ENCODE results near the gene TGFA.
"Not testable (repeated sequence)": the region's sequence is repeated elsewhere in the genome, so short reads cannot be mapped to it uniquely, and the experiment has no call there.

TGFA gene

DNA sequence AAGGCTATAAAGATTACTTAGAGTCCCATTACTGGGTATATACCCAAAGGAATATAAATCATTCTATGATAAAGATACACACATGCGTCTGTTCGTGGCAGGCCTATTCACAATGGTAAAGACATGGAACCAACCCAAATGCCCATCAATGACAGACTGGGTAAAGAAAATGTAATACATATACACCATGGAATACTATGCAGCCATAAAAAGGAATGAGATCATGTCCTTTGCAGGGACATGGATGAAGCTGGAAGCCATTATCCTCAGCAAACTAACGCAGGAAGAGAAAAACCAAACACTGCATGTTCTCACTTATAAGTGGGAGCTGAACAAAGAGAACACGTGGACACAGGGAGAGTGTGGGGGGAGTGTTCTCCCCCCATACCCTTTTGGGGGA is 87.0 kb downstream of the TGFA start:
- not testable (repeated sequence) for H3K4me3 Mint-ChIP-seq; H3K27ac Mint-ChIP-seq; H3K9me3 Mint-ChIP-seq; DNase-seq (ENCODE audit: low spot score); H3K4me1 Mint-ChIP-seq (ENCODE audit: low read depth); H3K27me3 Mint-ChIP-seq (ENCODE audit: low read depth); H3K36me3 Mint-ChIP-seq (ENCODE audit: low read depth)

- DNase-seq (ENCODE audit: low spot score) = no peak
- H3K4me1 Mint-ChIP-seq (ENCODE audit: low read depth) = no peaks in the 10 kb centered on the region
- no peaks in the 10 kb centered on the region for H3K27me3 Mint-ChIP-seq (ENCODE audit: low read depth)
- no peak overlapping the region for H3K27ac Mint-ChIP-seq
- H3K36me3 Mint-ChIP-seq (ENCODE audit: low read depth) = no peaks in the 10 kb centered on the region
- H3K9me3 Mint-ChIP-seq = no peaks in the 10 kb centered on the region
- no peak overlapping the region for H3K4me3 Mint-ChIP-seq
These were observed 89.6 kb downstream of the TGFA start for GRCh38 chr2:70463997-70464396.

- DNase-seq (ENCODE audit: low spot score) = no peak
- Mint-ChIP-seq H3K9me3 (no peaks in the 10 kb centered on the region), H3K27ac (no peak overlapping the region), H3K4me1 (ENCODE audit: low read depth) (no peaks in the 10 kb centered on the region), H3K4me3 (no peak overlapping the region), H3K27me3 (ENCODE audit: low read depth) (peaks cover 2% of the 10 kb centered on the region), H3K36me3 (ENCODE audit: low read depth) (no peaks in the 10 kb centered on the region)
These were observed 90.0 kb downstream of the TGFA start for GRCh38 chr2:70463581-70463980.

DNA sequence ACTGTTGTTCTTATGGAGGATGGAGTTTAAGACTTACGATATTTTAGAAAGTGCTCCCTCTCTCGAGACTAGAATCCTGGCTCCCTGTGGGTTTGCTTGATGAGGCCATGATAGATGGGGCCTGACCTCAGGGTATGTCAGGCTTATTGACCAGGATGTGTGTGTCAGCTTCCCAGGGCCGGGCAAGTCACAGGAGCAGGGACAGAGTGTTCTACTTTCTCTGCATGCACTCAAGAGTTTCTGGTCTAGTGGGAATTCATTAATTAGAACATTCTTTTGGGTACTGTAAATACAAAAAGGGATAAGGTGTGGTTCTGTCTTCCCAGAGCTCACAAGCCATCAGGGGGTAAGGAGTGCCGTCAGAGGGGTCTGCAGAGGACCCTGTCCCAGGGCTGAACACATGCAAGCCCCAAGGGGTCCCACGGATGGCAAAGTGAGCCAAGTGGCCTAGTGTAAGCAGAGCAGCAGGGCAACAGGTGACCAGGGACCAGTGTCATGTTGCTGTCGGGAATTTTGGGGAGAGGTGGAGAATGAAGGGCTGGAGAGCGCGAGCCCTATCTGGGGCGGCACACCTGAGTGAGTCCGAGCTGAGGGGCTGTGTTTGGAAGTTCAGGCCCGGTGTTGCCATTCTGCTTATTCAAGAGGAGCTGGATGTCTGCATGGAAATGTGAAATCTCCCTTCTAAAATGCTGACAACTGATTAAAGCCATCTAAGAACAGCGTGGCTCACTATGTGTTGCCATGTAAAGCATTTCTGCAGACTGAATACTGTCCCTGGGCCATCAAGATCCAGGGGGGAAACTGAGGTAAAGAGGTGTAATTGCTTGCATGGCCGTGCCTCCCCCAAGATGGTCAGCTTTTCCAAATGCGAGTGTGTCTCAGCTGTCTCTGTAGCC is 91.4 kb downstream of the TGFA start:
- Mint-ChIP-seq H3K27me3 (ENCODE audit: low read depth) (peaks cover 7% of the 10 kb centered on the region), H3K9me3 (no peaks in the 10 kb centered on the region), H3K4me3 (no peak overlapping the region), H3K36me3 (ENCODE audit: low read depth) (no peaks in the 10 kb centered on the region), H3K4me1 (ENCODE audit: low read depth) (no peaks in the 10 kb centered on the region), H3K27ac (no peak overlapping the region)
- no peak for DNase-seq (ENCODE audit: low spot score)

DNA sequence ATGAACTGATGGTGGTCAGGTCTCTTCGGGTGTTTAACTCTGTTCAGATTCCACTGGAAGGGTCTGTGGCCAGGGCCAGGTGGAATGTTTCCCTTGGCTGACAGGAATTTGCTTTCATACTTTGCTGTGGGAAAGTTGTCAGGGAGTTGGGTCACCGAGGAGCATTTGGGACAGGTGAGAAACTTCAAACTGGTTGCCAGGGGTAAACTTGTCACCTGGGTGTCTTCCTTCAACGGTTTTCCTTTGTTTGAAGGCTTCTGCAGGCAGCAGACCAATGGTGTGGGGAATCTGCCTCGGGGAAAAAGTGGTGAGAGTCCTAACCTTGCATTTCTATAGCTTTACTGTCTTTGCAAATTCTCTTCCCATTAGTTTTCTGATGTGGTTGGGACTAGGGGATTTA is 92.2 kb downstream of the TGFA start:
- Mint-ChIP-seq H3K4me1 (ENCODE audit: low read depth) (peaks cover 4% of the 10 kb centered on the region), H3K4me3 (no peak overlapping the region), H3K27me3 (ENCODE audit: low read depth) (peaks cover 7% of the 10 kb centered on the region), H3K36me3 (ENCODE audit: low read depth) (no peaks in the 10 kb centered on the region), H3K27ac (no peak overlapping the region), H3K9me3 (no peaks in the 10 kb centered on the region)
- no peak for DNase-seq (ENCODE audit: low spot score)

GRCh38 chr2:70460333-70460732 is 93.3 kb downstream of the TGFA start:
- peaks cover 7% of the 10 kb centered on the region for H3K27me3 Mint-ChIP-seq (ENCODE audit: low read depth)
- H3K9me3 Mint-ChIP-seq = no peaks in the 10 kb centered on the region
- no peaks in the 10 kb centered on the region for H3K36me3 Mint-ChIP-seq (ENCODE audit: low read depth)
- no peak for DNase-seq (ENCODE audit: low spot score)
- H3K4me1 Mint-ChIP-seq (ENCODE audit: low read depth) = peaks cover 4% of the 10 kb centered on the region
- H3K4me3 Mint-ChIP-seq = no peak overlapping the region
- no peak overlapping the region for H3K27ac Mint-ChIP-seq

DNA sequence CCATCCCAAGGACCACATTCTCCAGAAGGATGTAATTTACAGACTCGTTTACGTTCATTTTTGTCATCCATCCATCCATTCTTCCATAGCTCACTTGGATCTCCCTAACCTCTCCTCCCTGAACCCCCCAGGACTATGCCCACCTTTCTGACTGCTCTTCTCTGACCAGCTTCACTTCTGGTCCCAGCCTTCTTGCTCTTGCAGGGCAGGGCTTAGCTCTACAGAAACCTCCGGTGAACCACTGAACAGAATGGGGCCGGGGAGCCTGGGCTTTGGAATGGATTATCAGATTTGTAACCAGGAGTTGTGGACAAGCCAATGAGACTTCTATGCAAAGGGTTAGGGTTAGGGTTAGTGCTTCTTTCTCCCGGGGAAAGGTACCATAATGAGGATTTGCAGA is 95.0 kb downstream of the TGFA start:
- peaks cover 4% of the 10 kb centered on the region for H3K4me1 Mint-ChIP-seq (ENCODE audit: low read depth)
- no peak for DNase-seq (ENCODE audit: low spot score)
- H3K27me3 Mint-ChIP-seq (ENCODE audit: low read depth) = peaks cover 7% of the 10 kb centered on the region
- H3K36me3 Mint-ChIP-seq (ENCODE audit: low read depth) = no peaks in the 10 kb centered on the region
- H3K4me3 Mint-ChIP-seq = no peak overlapping the region
- H3K9me3 Mint-ChIP-seq = no peaks in the 10 kb centered on the region
- no peak overlapping the region for H3K27ac Mint-ChIP-seq

- Mint-ChIP-seq H3K9me3 (no peaks in the 10 kb centered on the region), H3K4me3 (no peak overlapping the region), H3K36me3 (ENCODE audit: low read depth) (no peaks in the 10 kb centered on the region), H3K27me3 (ENCODE audit: low read depth) (peaks cover 8% of the 10 kb centered on the region), H3K27ac (no peak overlapping the region), H3K4me1 (ENCODE audit: low read depth) (peaks cover 4% of the 10 kb centered on the region)
- DNase-seq (ENCODE audit: low spot score) = no peak
These were observed 96.8 kb downstream of the TGFA start for GRCh38 chr2:70456585-70457495.

DNA sequence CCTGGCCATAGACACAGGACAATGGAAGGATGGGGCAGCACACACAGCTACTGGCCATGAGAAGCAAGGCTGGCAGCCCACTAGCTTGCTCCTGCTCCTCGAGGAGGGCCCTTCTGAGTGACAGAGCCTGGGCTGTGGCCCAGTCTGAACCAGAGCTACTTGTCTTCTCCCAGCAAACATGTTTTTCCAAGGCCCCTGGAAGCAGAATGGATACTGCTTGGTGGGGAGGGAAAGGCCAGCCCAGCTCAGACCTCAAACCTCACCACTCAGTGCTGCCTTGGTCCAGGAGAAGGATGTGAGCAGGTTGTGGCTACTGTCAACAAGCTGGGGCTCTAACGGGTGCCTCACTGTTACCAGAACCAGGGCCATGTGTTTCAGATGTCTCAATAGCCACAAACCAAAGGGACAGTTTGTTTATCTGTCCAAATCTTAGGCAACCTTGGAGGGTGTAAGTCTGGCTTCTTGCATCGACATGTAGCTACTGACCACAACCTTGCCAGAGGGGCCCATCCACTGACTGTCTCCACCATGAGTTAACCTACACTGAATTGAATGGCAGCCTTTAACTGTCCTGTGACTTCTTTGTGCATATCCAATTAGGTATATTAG is 98.6 kb downstream of the TGFA start:
- Mint-ChIP-seq H3K27me3 (ENCODE audit: low read depth) (peaks cover 8% of the 10 kb centered on the region), H3K4me3 (no peak overlapping the region), H3K27ac (no peak overlapping the region), H3K9me3 (no peaks in the 10 kb centered on the region), H3K36me3 (ENCODE audit: low read depth) (no peaks in the 10 kb centered on the region), H3K4me1 (ENCODE audit: low read depth) (peaks cover 4% of the 10 kb centered on the region)
- no peak for DNase-seq (ENCODE audit: low spot score)

- peaks cover 2% of the 10 kb centered on the region for H3K27me3 Mint-ChIP-seq (ENCODE audit: low read depth)
- H3K4me3 Mint-ChIP-seq = no peak overlapping the region
- DNase-seq (ENCODE audit: low spot score) = no peak
- no peaks in the 10 kb centered on the region for H3K4me1 Mint-ChIP-seq (ENCODE audit: low read depth)
- H3K9me3 Mint-ChIP-seq = no peaks in the 10 kb centered on the region
- H3K36me3 Mint-ChIP-seq (ENCODE audit: low read depth) = no peaks in the 10 kb centered on the region
- H3K27ac Mint-ChIP-seq = no peak overlapping the region
These were observed 102.9 kb downstream of the TGFA start for GRCh38 chr2:70450641-70451250.

DNA sequence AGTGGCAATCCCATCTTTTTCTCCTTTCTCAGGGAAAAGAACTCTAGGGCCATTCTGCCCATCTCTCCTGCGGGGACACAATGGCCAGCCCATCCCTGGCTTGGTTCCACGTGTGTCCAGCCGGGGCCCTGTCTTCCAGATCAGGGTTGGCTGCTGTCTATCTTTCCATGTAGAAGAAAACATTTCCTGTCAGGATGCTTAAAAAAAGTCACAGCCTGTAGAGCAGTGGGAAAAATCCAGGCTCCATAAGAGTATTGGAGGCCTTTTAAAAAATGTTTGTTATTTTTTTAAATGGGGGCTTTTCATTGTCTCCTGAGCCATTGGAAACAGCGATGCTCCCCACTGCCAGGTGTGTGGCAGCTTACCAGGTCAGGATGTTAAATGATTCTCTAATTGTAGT is 105.6 kb downstream of the TGFA start:
- Mint-ChIP-seq H3K36me3 (ENCODE audit: low read depth) (no peaks in the 10 kb centered on the region), H3K4me3 (no peak overlapping the region), H3K9me3 (no peaks in the 10 kb centered on the region), H3K27ac (no peak overlapping the region), H3K4me1 (ENCODE audit: low read depth) (no peaks in the 10 kb centered on the region), H3K27me3 (ENCODE audit: low read depth) (no peaks in the 10 kb centered on the region)
- DNase-seq (ENCODE audit: low spot score) = no peak

DNA sequence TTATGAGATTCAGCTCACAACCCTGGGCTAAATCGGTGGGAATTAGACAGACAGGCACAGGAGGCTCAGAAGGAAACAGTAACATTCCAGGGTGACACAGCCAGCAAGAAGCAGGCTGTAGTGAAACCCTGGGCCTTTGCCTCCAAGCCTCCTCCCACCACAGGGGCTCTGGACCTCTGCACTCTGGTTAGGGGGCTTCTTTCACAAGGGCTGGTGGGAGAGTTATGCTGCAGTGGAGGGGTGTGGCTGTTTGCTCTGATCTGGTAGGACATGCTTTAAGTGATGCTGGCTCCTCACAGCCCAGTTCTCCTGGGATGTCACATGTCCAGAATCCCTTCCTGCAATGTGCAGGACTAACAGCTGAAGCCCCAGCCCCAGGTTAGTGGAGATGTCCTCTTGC is 109.9 kb downstream of the TGFA start:
- no peak overlapping the region for H3K27ac Mint-ChIP-seq

DNA sequence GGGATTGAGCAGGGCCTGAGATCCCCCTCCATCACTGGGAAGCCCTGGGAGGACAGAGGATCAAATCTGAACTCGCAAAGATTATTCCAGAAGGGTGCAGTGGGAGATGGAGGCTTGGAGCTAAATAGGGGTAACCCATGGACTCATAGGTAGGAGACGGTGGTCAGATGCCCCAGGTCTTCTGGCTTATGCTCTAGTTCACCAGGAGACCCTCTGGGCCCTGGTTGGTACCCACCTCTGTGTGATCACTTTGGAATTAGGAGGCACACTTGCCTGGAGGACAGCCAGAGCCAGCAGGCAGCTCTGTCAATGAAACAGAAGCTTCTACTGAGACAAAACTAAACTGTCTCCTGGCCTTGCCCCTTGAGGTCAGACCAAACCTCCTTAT is 110.6 kb downstream of the TGFA start:
- H3K27ac Mint-ChIP-seq = no peak overlapping the region
- H3K36me3 Mint-ChIP-seq (ENCODE audit: low read depth) = no peaks in the 10 kb centered on the region
- no peaks in the 10 kb centered on the region for H3K9me3 Mint-ChIP-seq
- no peak for DNase-seq (ENCODE audit: low spot score)
- H3K4me3 Mint-ChIP-seq = no peak overlapping the region
- no peaks in the 10 kb centered on the region for H3K27me3 Mint-ChIP-seq (ENCODE audit: low read depth)
- peaks cover 19% of the 10 kb centered on the region for H3K4me1 Mint-ChIP-seq (ENCODE audit: low read depth)

More for the DNA sequence above, 109.9 kb downstream of the TGFA start:
- no peaks in the 10 kb centered on the region for H3K27me3 Mint-ChIP-seq (ENCODE audit: low read depth)
- no peak overlapping the region for H3K4me3 Mint-ChIP-seq
- H3K36me3 Mint-ChIP-seq (ENCODE audit: low read depth) = no peaks in the 10 kb centered on the region
- no peak for DNase-seq (ENCODE audit: low spot score)
- no peaks in the 10 kb centered on the region for H3K9me3 Mint-ChIP-seq
- peaks cover 19% of the 10 kb centered on the region for H3K4me1 Mint-ChIP-seq (ENCODE audit: low read depth)

Data from T-helper 2 cell treated with Interferon-gamma antibody and Interleukin-4, amounts not matched to agents 5 μg/mL and 100 μg/mL, for 36 hours (primary cell).